Activated naive CD8-positive, alpha-beta T cell treated with anti-CD3 and anti-CD28 coated beads, Interleukin-2, amount 10 ng/mL, durations not matched to agents 7 days and 5 days (primary cell): ENCODE data around the gene HTR1D. TPM values are rescaled to one million over a fixed set of nuclear protein-coding genes. Genes with fewer than 3 reads are reported as not detected.
A peak's percentile ranks its signal among the peaks of the same experiment; 100 is the strongest.
"Not testable (repeated sequence)": the region's sequence is repeated elsewhere in the genome, so short reads cannot be mapped to it uniquely, and the experiment has no call there.

ENCODE experiments used
- ATAC-seq: fragments of 150-1000 bp; cut with Tn5 transposase; one replicate; pipeline ENCODE4 v1.10.0; 2021; ENCODE audit warnings: low read depth, moderate library complexity
- POLR2A ChIA-PET: fragments of 350-600 bp; sonication (Branson Sonifier 250); formaldehyde crosslinking; loops from one replicate; lab custom pipeline; 2021; ENCODE audit warnings: antibody characterized with exemption; lab: Charles Lee
- DNase-seq: peaks from one replicate; pipeline ENCODE4 v3.0.0; 2021
- H3K27ac Mint-ChIP-seq: one replicate; pipeline ENCODE4 v1.8.0; 2022; ENCODE audit warnings: mild to moderate bottlenecking, mixed read lengths
- H3K27me3 Mint-ChIP-seq: one replicate; pipeline ENCODE4 v1.8.0; 2022; ENCODE audit warnings: mild to moderate bottlenecking, moderate library complexity, mixed read lengths
- H3K36me3 Mint-ChIP-seq: one replicate; pipeline ENCODE4 v1.8.0; 2021; ENCODE audit warnings: mild to moderate bottlenecking, mixed read lengths
- H3K4me1 Mint-ChIP-seq: one replicate; pipeline ENCODE4 v1.8.0; 2021; ENCODE audit warnings: mixed read lengths
- H3K4me3 Mint-ChIP-seq: one replicate; pipeline ENCODE4 v1.8.0; 2022; ENCODE audit warnings: mild to moderate bottlenecking, moderate library complexity, mixed read lengths
- H3K9me3 Mint-ChIP-seq: one replicate; pipeline ENCODE4 v1.8.0; 2021; ENCODE audit warnings: mixed read lengths
- total RNA-seq, 2 experiments: library from RNA; stranded (reverse); gene quantifications; one replicate each; pipeline ENCODE4 v1.2.3, GENCODE V29; 2021

HTR1D gene, protein sequence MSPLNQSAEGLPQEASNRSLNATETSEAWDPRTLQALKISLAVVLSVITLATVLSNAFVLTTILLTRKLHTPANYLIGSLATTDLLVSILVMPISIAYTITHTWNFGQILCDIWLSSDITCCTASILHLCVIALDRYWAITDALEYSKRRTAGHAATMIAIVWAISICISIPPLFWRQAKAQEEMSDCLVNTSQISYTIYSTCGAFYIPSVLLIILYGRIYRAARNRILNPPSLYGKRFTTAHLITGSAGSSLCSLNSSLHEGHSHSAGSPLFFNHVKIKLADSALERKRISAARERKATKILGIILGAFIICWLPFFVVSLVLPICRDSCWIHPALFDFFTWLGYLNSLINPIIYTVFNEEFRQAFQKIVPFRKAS
- total RNA-seq: not detected

- Mint-ChIP-seq H3K36me3 (no peaks in the 10 kb centered on the region), H3K4me3 (peak within 1 kb of the TSS; percentile 56), H3K4me1 (peaks cover 4% of the 10 kb centered on the region), H3K27me3 (peaks cover 71% of the 10 kb centered on the region), H3K9me3 (no peaks in the 10 kb centered on the region), H3K27ac (no peak within 1 kb of the TSS)
- peak; percentile 21 for ATAC-seq
- POLR2A ChIA-PET: interaction anchor here (0.6 kb wide), 1 partner anchor 1157 kb away, joined by 3 read pairs; no protein-coding TSS in a partner anchor
- no peak for DNase-seq
These were observed at the start of gene HTR1D for GRCh38 chr1:23217421-23218115. TSS of gene HTR1D (minus strand) at chr1:23217502. CDS start at chr1:23194219, 23,283 bp downstream.

DNA sequence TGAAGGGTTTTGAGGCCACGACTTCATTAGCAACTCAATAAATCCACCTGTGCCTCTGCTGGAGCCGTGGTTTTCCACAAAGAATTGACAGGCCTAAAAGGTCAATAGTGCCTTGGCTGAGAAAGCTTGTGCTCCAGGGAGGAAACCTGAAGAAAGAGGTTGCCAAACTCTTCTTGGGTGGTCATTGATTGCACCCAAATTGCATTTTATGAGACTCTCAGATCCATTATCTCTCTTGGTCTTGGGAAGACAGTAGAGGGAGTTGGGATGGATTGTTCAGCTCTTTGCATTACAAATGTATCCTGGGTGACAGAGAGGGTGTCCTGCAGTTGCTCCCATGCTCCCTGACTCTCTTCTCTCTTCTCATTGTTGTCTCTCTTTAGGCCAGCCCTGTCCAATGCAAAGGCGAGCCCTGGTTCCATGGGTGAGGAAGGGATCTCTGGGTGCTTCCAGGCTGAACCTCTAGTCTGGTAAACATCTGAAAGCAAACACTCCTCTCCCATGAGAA is 46.1 kb upstream of the HTR1D start:
- DNase-seq (no peak), ATAC-seq (no peak)
- H3K36me3 Mint-ChIP-seq: no peaks in the 10 kb centered on the region
- H3K9me3 Mint-ChIP-seq: no peaks in the 10 kb centered on the region
- no peaks in the 10 kb centered on the region for H3K4me1 Mint-ChIP-seq
- H3K4me3 Mint-ChIP-seq: no peak overlapping the region
- POLR2A ChIA-PET: no interaction called here
- H3K27me3 Mint-ChIP-seq: peaks cover 4% of the 10 kb centered on the region
- no peak overlapping the region for H3K27ac Mint-ChIP-seq

DNA sequence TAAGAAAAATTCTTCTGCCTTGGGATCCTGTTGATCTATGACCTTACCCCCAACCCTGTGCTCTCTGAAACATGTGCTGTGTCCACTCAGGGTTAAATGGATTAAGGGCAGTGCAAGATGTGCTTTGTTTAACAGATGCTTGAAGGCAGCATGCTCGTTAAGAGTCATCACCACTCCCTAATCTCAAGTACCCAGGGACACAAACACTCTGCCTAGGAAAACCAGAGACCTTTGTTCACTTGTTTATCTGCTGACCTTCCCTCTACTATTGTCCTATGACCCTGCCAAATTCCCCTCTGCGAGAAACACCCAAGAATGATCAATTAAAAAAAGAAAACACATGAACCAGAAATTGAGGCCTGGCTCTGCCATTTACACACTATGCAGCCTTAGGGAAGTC is 40.8 kb upstream of the HTR1D start:
- H3K9me3 Mint-ChIP-seq, H3K27me3 Mint-ChIP-seq, H3K27ac Mint-ChIP-seq, DNase-seq, H3K4me1 Mint-ChIP-seq, POLR2A ChIA-PET, H3K4me3 Mint-ChIP-seq, H3K36me3 Mint-ChIP-seq, ATAC-seq: not testable (repeated sequence)

DNA sequence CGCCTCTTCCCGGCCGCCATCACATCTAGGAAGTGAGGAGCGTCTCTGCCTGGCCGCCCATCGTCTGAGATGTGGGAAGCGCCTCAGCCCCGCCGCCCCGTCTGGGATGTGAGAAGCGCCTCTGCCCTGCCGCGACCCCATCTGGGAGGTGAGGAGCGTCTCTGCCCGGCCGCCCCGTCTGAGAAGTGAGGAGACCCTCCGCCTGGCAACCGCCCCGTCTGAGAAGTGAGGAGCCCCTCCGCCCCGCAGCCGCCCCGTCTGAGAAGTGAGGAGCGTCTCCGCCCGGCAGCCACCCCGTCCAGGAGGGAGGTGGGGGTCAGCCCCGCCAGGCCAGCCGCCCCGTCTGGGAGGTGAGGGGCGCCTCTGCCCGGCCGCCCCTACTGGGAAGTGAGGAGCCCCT is 40.1 kb upstream of the HTR1D start:
- H3K4me3 Mint-ChIP-seq, H3K36me3 Mint-ChIP-seq, H3K4me1 Mint-ChIP-seq, POLR2A ChIA-PET, DNase-seq, H3K27ac Mint-ChIP-seq, ATAC-seq, H3K27me3 Mint-ChIP-seq, H3K9me3 Mint-ChIP-seq: not testable (repeated sequence)

DNA sequence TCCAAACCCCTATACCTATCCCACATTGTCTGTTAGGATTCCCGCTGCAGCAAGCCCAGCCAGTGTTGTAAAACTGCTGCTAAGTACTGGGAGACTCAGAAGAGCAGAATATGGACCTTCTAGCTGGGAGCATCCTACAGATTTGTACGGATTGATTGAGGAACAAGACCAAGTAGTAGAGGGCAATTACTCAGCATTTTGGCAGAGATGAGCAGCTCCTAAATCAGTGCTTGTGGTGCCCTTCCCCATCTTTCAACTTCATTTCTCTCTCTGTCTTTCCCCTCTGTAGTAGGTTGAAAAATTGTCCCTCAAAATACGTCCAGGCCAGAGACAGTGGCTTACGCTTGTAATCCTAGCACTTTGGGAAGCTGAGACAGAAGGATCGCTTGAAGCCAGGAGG is 37.3 kb upstream of the HTR1D start:
- no peaks in the 10 kb centered on the region for H3K36me3 Mint-ChIP-seq
- DNase-seq (no peak), ATAC-seq (no peak)
- no peaks in the 10 kb centered on the region for H3K9me3 Mint-ChIP-seq
- POLR2A ChIA-PET: no interaction called here
- no peak overlapping the region for H3K27ac Mint-ChIP-seq
- no peaks in the 10 kb centered on the region for H3K4me1 Mint-ChIP-seq
- H3K27me3 Mint-ChIP-seq: peaks cover 17% of the 10 kb centered on the region
- H3K4me3 Mint-ChIP-seq: no peak overlapping the region

DNA sequence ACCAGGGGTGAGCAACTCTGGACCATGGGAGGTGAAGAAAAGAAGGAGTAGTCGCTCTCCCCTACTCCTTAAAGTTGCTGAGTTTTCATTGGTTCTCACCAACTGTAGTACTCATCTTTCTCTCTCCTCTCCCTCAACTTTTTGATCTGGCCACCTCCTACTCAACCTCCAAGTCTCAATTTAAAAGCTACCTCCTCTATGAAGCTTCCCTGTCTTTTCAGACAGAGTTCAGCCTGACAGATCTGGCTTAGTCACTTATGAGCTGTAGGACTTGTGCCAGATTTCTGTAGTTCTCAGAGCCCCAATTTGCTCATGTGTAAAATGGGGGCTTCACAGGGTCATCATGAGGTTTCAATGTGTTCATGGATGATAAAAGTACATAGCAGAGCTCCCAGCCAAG is 34.5 kb upstream of the HTR1D start:
- Mint-ChIP-seq H3K27me3 (peaks cover 20% of the 10 kb centered on the region), H3K4me3 (no peak overlapping the region), H3K4me1 (no peaks in the 10 kb centered on the region), H3K36me3 (no peaks in the 10 kb centered on the region), H3K9me3 (no peaks in the 10 kb centered on the region), H3K27ac (no peak overlapping the region)
- ATAC-seq: no peak
- POLR2A ChIA-PET: no interaction called here
- no peak for DNase-seq

DNA sequence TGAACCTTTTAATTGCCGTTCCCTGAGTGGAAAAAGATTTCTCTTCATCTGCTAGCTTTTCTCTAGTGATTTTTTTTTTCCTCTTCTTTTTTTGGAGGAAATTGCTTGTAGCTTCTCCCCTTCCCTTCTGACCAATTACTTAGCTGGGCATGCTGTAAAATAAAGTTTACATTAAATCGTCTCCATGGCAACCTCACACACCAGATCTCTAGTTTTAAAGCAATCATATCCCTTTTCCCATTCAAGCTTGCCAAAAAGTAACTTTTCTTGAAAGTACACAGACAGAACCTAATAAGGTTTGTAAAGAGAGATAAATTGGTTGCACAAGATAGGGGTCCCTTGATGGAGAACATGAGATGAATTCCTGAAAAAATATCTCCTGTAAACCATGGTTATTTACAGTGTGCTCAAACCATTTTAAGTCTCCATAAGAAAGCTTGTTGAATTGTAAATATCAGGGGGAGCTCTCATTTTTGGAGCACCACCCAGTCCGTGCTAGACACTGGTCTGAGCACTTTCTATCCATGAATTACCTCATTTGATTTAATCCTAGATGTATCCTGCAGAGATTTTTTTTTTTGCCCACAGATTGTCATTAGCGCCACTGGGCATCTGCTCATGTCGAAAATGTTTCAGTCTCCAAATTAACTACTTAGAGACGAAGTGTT is 32.6 kb upstream of the HTR1D start:
- Mint-ChIP-seq H3K27me3 (peaks cover 20% of the 10 kb centered on the region), H3K4me3 (no peak overlapping the region), H3K36me3 (no peaks in the 10 kb centered on the region), H3K9me3 (no peaks in the 10 kb centered on the region), H3K27ac (no peak overlapping the region), H3K4me1 (no peaks in the 10 kb centered on the region)
- no peak for ATAC-seq
- no peak for DNase-seq
- POLR2A ChIA-PET: interaction anchor here (0.6 kb wide), 1 partner anchor 803 kb away, joined by 4 read pairs; no protein-coding TSS in a partner anchor

GRCh38 chr1:23247276-23247675 is 30.0 kb upstream of the HTR1D start:
- DNase-seq (no peak), ATAC-seq (no peak)
- H3K36me3 Mint-ChIP-seq: no peaks in the 10 kb centered on the region
- H3K9me3 Mint-ChIP-seq: no peaks in the 10 kb centered on the region
- no peak overlapping the region for H3K4me3 Mint-ChIP-seq
- no peak overlapping the region for H3K27ac Mint-ChIP-seq
- POLR2A ChIA-PET: no interaction called here
- peaks cover 19% of the 10 kb centered on the region for H3K27me3 Mint-ChIP-seq
- no peaks in the 10 kb centered on the region for H3K4me1 Mint-ChIP-seq

- Mint-ChIP-seq H3K4me1 (no peaks in the 10 kb centered on the region), H3K27me3 (peaks cover 16% of the 10 kb centered on the region), H3K9me3 (no peaks in the 10 kb centered on the region), H3K27ac (no peak overlapping the region), H3K36me3 (no peaks in the 10 kb centered on the region), H3K4me3 (no peak overlapping the region)
- no peak for DNase-seq
- ATAC-seq: no peak
- POLR2A ChIA-PET: no interaction called here
These were observed 29.0 kb upstream of the HTR1D start for GRCh38 chr1:23246274-23246673.

DNA sequence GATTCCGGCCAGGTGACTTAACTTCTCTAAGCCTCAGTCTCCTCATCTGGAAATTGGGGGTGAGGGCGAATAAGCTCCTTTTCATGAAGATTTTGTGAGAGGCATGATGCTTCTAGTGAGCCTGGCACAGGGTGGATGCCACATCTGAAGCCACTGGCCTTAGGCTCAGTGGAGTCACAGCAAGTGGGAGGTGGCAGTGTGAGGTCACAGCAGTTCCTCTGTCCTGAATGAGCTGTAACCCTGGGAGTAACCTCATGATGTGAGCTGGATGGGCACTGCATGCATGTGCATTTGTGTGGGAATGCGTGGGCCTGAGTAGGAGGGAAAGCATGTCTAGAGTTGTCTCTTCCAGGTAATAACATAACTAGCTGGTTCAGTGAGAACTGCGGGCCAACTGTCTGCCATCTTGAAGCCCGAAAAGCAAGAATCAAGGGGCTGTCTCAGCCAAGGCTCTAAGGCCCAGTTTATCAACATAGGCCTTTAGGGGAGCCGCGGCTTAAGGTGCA is 27.0 kb upstream of the HTR1D start:
- no peak overlapping the region for H3K27ac Mint-ChIP-seq
- peaks cover 4% of the 10 kb centered on the region for H3K27me3 Mint-ChIP-seq
- no peak for ATAC-seq
- POLR2A ChIA-PET: interaction anchor here (0.6 kb wide), 1 partner anchor 100 kb away, joined by 4 read pairs; the partner anchor contains the start of gene HNRNPR
- no peaks in the 10 kb centered on the region for H3K9me3 Mint-ChIP-seq
- DNase-seq: no peak
- no peak overlapping the region for H3K4me3 Mint-ChIP-seq
- no peaks in the 10 kb centered on the region for H3K36me3 Mint-ChIP-seq
- no peaks in the 10 kb centered on the region for H3K4me1 Mint-ChIP-seq

DNA sequence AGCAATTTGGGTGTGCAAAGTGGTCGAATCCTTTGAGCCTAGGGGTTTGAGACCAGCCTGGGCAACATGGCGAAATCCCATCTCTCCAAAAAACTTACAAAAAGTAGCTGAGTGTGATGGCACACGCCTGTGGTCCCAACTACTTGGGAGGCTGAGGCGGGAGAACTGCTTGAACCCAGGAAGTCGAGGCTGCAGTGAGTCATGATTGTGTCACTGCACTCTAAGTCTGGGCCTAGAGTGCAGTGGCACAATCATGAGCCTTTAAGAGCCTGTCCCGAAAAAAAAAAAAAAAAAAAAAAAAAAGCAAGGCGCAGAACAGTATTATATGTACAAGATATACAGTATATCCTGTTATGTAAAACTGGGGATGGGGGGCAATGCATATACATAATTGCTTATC is 25.1 kb upstream of the HTR1D start:
- no peaks in the 10 kb centered on the region for H3K4me1 Mint-ChIP-seq
- H3K27ac Mint-ChIP-seq: no peak overlapping the region
- no peaks in the 10 kb centered on the region for H3K9me3 Mint-ChIP-seq
- no peak for ATAC-seq
- POLR2A ChIA-PET: no interaction called here
- no peak for DNase-seq
- H3K4me3 Mint-ChIP-seq: no peak overlapping the region
- peaks cover 4% of the 10 kb centered on the region for H3K27me3 Mint-ChIP-seq
- H3K36me3 Mint-ChIP-seq: no peaks in the 10 kb centered on the region

- DNase-seq (no peak), ATAC-seq (no peak)
- H3K4me1 Mint-ChIP-seq: no peaks in the 10 kb centered on the region
- H3K27me3 Mint-ChIP-seq: peaks cover 3% of the 10 kb centered on the region
- POLR2A ChIA-PET: no interaction called here
- no peak overlapping the region for H3K27ac Mint-ChIP-seq
- no peaks in the 10 kb centered on the region for H3K9me3 Mint-ChIP-seq
- H3K4me3 Mint-ChIP-seq: no peak overlapping the region
- no peaks in the 10 kb centered on the region for H3K36me3 Mint-ChIP-seq
These were observed 22.5 kb upstream of the HTR1D start for GRCh38 chr1:23239638-23240295.

GRCh38 chr1:23238565-23238964 is 21.3 kb upstream of the HTR1D start:
- no peaks in the 10 kb centered on the region for H3K36me3 Mint-ChIP-seq
- H3K27me3 Mint-ChIP-seq: peaks cover 8% of the 10 kb centered on the region
- DNase-seq (no peak), ATAC-seq (no peak)
- POLR2A ChIA-PET: interaction anchor here (0.5 kb wide), 1 partner anchor 114 kb away, joined by 5 read pairs; no protein-coding TSS in a partner anchor
- no peak overlapping the region for H3K4me3 Mint-ChIP-seq
- no peaks in the 10 kb centered on the region for H3K9me3 Mint-ChIP-seq
- H3K27ac Mint-ChIP-seq: no peak overlapping the region
- no peaks in the 10 kb centered on the region for H3K4me1 Mint-ChIP-seq
